Left lung (tissue), 10 donors: ENCODE data around the gene NMRAL1. TPM values are rescaled to one million over a fixed set of nuclear protein-coding genes. Genes with fewer than 3 reads are reported as not detected.
A peak's percentile ranks its signal among the peaks of the same experiment; 100 is the strongest.

ENCODE experiments used
- ATAC-seq: fragments of 200-7000 bp; cut with Tn5 transposase; one replicate; pipeline ENCODE4 v1.9.1; 2020; ENCODE audit warnings: moderate library complexity
- DNase-seq, 4 donors: peaks; one replicate each; pipeline ENCODE4 v3.0.0-alpha.2; 2013 to 2020
- H3K27ac ChIP-seq, 2 donors: fragments of 200-600 bp; sonication (generic) in 1 of 2; one replicate each; pipeline versions ENCODE4 v1.5.0 to v1.8.0; 2020 to 2021
- H3K27me3 ChIP-seq, 2 donors: fragments of 200-600 bp; sonication (generic) in 1 of 2; one replicate each; pipeline versions ENCODE4 v1.5.0 to v1.8.0; 2020 to 2021
- H3K36me3 ChIP-seq, 2 donors: fragments of 200-600 bp; sonication (generic) in 1 of 2; one replicate each; pipeline versions ENCODE4 v1.5.0 to v1.8.0; 2020 to 2021
- H3K4me1 ChIP-seq, 2 donors: fragments of 200-600 bp; one replicate each; pipeline ENCODE4 v1.8.0; 2021
- H3K4me3 ChIP-seq, 2 donors: fragments of 200-600 bp; sonication (generic) in 1 of 2; one replicate each; pipeline versions ENCODE4 v1.5.0 to v1.8.0; 2020 to 2021; ENCODE audit warnings: mild to moderate bottlenecking in 1 of 2
- H3K9me3 ChIP-seq, 2 donors: fragments of 200-600 bp; sonication (generic) in 1 of 2; one replicate each; pipeline versions ENCODE4 v1.5.0 to v1.8.0; 2020 to 2021
- intact Hi-C, 2 donors: fragments of 100-400 bp; cut with DNase I; formaldehyde crosslinking; loops; one replicate each; pipeline versions ENCODE4 v1.11.2 to v1.14.2; 2022
- polyA plus RNA-seq, 6 donors: library from polyadenylated mRNA; unstranded; fragments of 120-200 nt; gene quantifications; one replicate each; pipeline ENCODE4 v1.2.1, GENCODE V29; 2013; ENCODE audit not compliant: insufficient read length in 6 of 6
- total RNA-seq, 2 donors: library from RNA; stranded (reverse); fragmentation: NEBNext Ultra II Directional; extraction: Animal tissue kit (Norgen Biotek cat#: 25700); gene quantifications; one replicate each; pipeline ENCODE4 v1.2.1, GENCODE V29; 2021
- TF ChIP-seq, protein P1 (sequence below), 2 donors: fragments of 200-600 bp; sonication (generic) in 1 of 2; IDR thresholded peaks; one replicate each; pipeline versions ENCODE4 v1.5.0 to v1.8.0; 2021; ENCODE audit warnings: antibody characterized with exemption in 2 of 2
- donor health status: DM: no; HTN: yes; CAD: no.
- donor health status: DM: no; HTN: no; CAD: no.

Gene NMRAL1
- total and polyA plus RNA-seq, 8 donors: 31.4 to 50.0 (median 38.9) TPM

DNA sequence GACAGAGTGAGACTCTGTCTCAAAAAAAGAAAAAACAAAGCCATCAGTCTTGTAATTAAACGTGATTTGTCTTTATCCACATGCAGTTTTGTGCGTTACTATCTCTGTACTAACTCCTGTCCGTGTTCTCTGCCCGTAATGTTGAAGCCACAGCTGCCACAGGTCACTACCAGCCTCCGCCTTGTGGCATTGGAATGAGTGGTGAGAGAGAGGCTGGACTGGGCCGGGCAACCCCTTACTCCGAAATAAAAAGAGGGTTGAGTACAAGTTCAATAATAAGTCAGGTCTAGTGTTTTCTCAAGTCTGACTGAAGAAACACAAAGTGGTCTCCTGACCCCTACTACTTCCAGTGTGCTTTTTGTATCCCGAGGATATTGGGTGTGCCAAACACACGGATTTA lies 43.4 kb downstream of the NMRAL1 start:
- peaks cover 4 to 16% of the 10 kb centered on the region in 2 donors for H3K4me1 ChIP-seq
- peaks cover 0 to 51% of the 10 kb centered on the region in 2 donors for H3K36me3 ChIP-seq
- H3K9me3 ChIP-seq: no peaks in the 10 kb centered on the region
- no peaks in the 10 kb centered on the region for H3K27me3 ChIP-seq
- TF ChIP-seq, protein P1, sequence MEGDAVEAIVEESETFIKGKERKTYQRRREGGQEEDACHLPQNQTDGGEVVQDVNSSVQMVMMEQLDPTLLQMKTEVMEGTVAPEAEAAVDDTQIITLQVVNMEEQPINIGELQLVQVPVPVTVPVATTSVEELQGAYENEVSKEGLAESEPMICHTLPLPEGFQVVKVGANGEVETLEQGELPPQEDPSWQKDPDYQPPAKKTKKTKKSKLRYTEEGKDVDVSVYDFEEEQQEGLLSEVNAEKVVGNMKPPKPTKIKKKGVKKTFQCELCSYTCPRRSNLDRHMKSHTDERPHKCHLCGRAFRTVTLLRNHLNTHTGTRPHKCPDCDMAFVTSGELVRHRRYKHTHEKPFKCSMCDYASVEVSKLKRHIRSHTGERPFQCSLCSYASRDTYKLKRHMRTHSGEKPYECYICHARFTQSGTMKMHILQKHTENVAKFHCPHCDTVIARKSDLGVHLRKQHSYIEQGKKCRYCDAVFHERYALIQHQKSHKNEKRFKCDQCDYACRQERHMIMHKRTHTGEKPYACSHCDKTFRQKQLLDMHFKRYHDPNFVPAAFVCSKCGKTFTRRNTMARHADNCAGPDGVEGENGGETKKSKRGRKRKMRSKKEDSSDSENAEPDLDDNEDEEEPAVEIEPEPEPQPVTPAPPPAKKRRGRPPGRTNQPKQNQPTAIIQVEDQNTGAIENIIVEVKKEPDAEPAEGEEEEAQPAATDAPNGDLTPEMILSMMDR (IDR thresholded peaks at IDR 0.05): no peak
- no peak for ATAC-seq
- no peak overlapping the region for H3K27ac ChIP-seq
- DNase-seq: no peak
- intact Hi-C loops: no loop called here
- no peak overlapping the region for H3K4me3 ChIP-seq

- H3K4me3 ChIP-seq: no peak overlapping the region
- no peak for ATAC-seq
- peaks cover 0 to 29% of the 10 kb centered on the region in 2 donors for H3K36me3 ChIP-seq
- H3K9me3 ChIP-seq: no peaks in the 10 kb centered on the region
- intact Hi-C loops: no loop called here
- H3K4me1 ChIP-seq: peaks cover 9 to 25% of the 10 kb centered on the region in 2 donors
- TF ChIP-seq, protein P1 (IDR thresholded peaks at IDR 0.05): no peak
- H3K27me3 ChIP-seq: no peaks in the 10 kb centered on the region
- DNase-seq: no peak
- no peak overlapping the region for H3K27ac ChIP-seq
Observed at GRCh38 chr16:4428500-4428899, 45.9 kb downstream of the NMRAL1 start.

DNA sequence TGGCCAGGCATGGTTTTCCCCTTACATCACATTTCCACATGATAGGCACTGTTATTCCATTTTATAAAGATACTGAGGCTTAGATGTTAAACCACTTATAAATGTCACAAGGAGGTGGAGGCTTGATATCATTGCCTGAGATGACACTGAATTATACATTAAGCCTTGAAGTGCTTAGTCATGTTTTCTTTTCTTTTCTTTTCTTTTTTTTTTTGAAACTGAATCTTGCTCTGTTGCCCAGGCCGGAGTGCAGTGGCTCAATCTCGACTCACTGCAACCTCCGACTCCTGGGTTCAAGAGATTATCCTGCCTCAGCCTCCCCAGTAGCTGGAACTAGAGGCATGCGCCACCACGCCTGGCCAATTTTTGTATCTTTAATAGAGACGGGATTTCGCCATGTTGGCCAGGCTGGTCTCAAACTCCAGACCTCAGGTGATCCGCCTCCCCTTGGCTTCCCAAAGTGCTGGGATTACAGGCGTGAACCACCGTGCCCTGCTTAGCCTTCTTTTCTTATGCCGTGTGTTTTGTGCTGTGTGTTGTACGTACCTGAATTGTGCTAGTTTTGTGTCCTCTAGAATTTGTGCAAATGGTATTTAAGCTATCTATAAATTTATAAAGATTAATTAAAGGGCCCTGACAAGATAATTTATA lies 47.6 kb downstream of the NMRAL1 start:
- TF ChIP-seq, protein P1 (IDR thresholded peaks at IDR 0.05): no peak
- H3K4me1 ChIP-seq: peaks cover 9 to 25% of the 10 kb centered on the region in 2 donors
- no peaks in the 10 kb centered on the region for H3K27me3 ChIP-seq
- H3K36me3 ChIP-seq: peaks cover 0 to 18% of the 10 kb centered on the region in 2 donors
- intact Hi-C loops: no loop called here
- peak overlapping the region; percentile 84 to 97 for H3K4me3 ChIP-seq
- H3K9me3 ChIP-seq: no peaks in the 10 kb centered on the region
- no peak for DNase-seq
- peak overlapping the region in 1 of 2 donors; percentile 94 for H3K27ac ChIP-seq
- no peak for ATAC-seq

DNA sequence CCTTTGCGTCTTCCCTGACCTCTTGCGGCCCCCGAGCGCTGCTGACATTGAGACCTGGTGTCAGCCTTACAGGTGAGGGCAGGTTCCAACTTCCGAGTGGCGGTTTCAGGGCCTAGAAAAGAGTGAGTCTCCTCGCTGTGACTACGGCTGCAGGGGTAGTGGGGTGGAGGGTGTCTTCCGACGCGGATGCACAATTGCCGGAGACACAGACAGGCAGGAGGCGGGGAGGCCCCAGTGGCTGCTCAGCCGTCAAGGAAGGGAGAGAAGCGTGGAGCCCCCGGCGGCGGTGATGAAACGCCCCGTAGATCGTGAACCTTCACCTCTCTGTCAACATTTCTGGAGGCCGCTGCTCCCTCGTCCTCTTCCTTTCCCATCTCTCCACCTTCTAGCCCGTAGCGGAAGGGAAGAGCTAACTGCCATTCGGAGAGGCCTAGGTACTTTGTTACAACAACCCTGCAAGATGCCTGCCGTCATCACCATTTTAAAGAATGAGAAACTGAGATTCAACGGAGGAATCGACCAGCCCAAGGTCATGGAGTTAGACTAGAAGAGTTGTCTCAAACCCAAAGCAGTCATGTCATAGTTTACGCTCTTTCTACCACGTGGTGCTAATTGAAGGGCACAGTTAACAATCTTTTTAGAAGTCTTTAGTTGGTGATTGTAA lies 48.3 kb downstream of the NMRAL1 start:
- no peak for DNase-seq
- peak overlapping the region; percentile 84 to 97 for H3K4me3 ChIP-seq
- ATAC-seq: peak; percentile 31
- TF ChIP-seq, protein P1 (IDR thresholded peaks at IDR 0.05): no peak
- no peaks in the 10 kb centered on the region for H3K27me3 ChIP-seq
- intact Hi-C loops: no loop called here
- H3K4me1 ChIP-seq: peaks cover 9 to 25% of the 10 kb centered on the region in 2 donors
- H3K27ac ChIP-seq: peak overlapping the region; percentile 94 to 96
- H3K9me3 ChIP-seq: no peaks in the 10 kb centered on the region
- H3K36me3 ChIP-seq: peaks cover 0 to 11% of the 10 kb centered on the region in 2 donors

- intact Hi-C loops: no loop called here
Observed at GRCh38 chr16:4425378-4426020, 48.9 kb downstream of the NMRAL1 start, which contains the start of gene DNAJA3. Gene DNAJA3 (plus strand): TSS chr16:4425868. CDS start chr16:4425882, 14 bp downstream.

More at GRCh38 chr16:4425378-4426020, 48.9 kb downstream of the NMRAL1 start, which contains the start of gene DNAJA3:
- H3K36me3 ChIP-seq: peaks cover 0 to 5% of the 10 kb centered on the region in 2 donors
- no peaks in the 10 kb centered on the region for H3K9me3 ChIP-seq
- no peaks in the 10 kb centered on the region for H3K27me3 ChIP-seq
- DNase-seq (peak; percentile 91 to 98 (median 96)), ATAC-seq (peak; percentile 97)
- TF ChIP-seq, protein P1 (IDR thresholded peaks at IDR 0.05): no peak
- H3K4me1 ChIP-seq: peaks cover 9 to 25% of the 10 kb centered on the region in 2 donors
- peak within 1 kb of the TSS; percentile 84 to 97 for H3K4me3 ChIP-seq
- peak within 1 kb of the TSS; percentile 94 to 96 for H3K27ac ChIP-seq
